ENCODE results near the gene SH3BP2. TPM values are rescaled to one million over a fixed set of nuclear protein-coding genes. Genes with fewer than 3 reads are reported as not detected.
"Not testable (repeated sequence)": the region's sequence is repeated elsewhere in the genome, so short reads cannot be mapped to it uniquely, and the experiment has no call there.

The SH3BP2 gene
- total RNA-seq, 1 experiment from 2014 or later = 8.2 TPM

DNA sequence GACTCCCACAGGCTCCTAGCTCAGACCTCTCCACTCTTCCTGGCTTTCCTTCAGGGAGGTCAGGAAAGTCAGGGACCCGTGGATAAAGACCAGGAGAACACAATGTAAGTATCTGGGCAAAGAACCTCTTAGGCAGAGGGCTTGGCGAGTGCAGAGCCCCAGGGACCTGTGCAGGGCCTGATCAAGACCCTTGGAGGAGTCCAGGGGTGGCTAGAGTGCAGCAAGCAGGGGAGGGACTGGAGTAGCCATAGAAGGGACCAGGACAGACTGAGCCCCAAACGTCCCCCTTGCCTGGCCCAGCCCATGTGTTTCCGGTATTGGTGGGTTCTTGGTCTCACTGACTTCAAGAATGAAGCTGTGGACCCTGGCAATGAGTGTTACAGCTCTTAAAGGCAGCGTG is 30.8 kb upstream of the SH3BP2 start:
- no peak for DNase-seq (ENCODE audit: extremely low read depth, low read depth)

DNA sequence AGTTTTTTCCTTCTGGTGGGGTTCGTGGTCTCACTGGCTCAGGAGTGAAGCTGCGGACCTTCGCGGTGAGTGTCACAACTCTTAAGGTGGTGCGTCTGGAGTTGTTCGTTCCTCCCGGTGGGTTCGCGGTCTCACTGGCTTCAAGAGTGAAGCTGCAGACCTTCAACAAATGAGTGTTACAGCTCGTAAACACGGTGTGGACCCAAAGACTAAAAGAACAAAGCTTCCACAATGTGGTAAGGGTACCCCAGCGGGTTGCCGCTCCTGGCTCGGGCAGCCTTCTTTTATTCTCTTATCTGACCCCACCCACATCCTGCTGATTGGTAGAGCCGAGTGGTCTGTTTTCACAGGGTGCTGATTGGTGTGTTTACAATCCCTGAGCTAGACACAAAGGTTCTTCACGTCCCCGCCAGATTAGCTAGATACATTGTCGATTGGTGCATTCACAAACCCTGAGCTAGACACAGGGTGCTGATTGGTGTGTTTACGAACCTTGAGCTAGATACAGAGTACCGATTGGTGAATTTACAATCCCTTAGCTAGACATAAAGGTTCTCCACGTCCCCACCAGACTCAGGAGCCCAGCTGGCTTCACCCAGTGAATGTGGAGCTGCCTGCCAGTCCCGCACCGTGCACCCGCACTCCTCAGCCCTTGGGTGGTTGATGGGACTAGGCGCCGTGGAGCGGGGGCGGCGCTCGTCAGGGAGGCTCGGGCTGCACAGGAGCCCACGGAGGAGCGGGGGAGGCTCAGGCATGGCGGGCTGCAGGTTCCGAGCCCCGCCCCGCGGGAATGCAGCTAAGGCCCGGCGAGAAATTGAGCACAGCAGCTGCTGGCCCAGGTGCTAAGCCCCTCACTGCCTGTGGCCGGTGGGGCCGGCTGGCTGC is 30.2 kb upstream of the SH3BP2 start:
- DNase-seq (ENCODE audit: extremely low read depth, low read depth) = not testable (repeated sequence)

DNA sequence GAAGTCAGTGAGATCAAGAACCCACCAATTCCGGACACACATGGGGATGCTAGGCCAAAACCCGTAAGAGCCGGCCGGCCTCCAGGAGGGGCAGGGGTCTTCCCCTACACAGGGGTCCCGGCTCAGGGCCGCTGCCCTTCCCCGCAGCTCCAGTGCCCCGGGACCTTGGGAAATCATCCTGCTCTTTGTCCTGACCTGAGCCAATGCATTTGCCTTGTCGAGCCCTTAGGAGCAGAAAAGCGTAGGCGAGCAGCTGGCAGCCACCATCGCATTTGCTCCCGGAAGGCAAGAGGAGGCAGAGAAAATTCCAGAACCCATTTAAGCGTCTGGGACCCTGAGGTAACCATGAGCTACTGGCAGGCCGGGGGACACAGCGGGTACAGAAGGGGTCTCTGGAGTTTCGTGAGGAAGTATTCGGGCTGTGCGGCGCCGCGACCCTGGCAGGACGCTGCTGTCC is 29.3 kb upstream of the SH3BP2 start:
- DNase-seq (ENCODE audit: extremely low read depth, low read depth) = no peak

DNA sequence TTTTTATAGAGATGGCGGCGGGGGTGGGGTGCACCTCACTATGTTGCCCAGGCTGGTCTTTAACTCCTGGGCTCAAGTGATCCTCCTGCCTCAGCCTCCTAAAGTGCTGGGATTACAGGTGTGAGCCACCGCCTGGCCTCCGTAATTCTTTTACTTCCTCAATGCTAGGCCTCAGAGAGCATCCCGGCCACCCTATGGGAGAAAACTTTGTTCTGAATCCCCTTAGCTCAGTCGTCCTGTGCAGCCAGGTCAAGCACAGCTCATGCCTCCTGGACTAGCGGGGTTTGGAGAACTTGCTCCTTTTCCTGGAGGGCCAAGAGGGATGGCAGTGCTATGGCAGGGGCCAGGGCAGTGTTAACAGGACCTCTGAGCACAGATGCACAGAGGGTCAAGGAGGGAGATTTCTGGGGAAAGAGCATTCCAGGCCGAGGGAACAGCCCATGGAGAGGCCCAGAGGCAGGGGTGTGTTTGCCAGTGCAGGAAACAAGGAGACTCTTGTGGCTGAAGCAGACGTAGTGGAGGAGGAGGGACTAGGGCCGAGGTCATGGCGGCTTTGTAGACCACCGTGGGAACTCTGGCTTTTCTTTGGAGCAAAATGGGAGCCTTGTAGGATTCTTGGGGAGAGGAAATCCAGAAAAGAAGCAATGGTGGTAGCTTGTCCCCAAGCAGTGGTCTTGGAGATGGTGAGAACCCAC is 26.9 kb upstream of the SH3BP2 start:
- no peak for DNase-seq (ENCODE audit: extremely low read depth, low read depth)

DNA sequence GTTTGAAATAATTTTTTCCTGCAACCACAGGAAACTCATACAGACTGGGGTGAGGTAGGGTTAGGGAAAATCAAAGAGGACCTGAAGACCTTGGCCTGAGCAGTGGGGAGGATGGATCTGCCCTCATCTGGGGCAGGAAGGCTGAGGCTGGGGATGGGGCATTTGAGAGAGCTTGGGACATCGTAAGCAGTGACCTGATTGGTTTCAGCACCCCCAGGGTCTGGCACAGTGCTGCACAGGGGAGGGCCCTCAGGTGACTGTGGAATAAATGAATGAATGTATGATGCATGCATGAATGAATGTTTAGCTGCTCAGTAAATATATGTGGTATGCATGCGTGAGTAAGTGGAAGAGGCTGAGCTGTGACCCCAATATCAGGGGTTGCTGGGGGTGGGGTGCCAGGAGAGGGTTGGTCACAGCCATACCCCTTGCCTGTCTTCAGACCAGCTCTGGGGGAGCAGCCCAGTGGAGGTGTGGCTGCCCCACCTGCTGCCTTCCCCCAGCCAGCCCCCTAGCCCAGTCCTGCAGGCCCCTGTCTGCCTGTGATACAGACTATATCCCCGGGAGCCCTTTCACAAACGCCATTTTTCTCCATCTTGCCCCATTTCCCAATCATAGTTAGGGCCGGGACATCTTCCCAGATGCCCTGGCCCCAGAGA is 25.7 kb upstream of the SH3BP2 start:
- DNase-seq (ENCODE audit: extremely low read depth, low read depth) = no peak

DNA sequence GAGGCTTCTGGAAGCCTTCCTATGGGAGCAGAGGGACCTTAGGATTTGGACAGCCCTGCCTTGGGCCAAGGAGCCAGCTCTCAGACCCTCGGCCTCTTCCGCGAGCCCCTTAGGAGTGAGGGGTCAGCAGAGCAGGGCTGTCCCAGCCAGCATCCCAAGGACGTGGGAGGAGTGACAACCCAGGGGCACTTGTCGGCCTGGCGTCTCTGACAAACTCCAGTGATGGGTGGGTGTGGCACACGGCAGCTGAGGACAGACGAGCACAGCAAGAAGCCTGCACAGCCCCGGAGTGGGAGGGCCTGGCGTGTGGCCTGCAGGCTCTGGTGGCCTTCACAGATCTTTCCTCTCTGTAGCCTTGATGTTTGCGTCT is 25.2 kb upstream of the SH3BP2 start:
- no peak for DNase-seq (ENCODE audit: extremely low read depth, low read depth)

DNA sequence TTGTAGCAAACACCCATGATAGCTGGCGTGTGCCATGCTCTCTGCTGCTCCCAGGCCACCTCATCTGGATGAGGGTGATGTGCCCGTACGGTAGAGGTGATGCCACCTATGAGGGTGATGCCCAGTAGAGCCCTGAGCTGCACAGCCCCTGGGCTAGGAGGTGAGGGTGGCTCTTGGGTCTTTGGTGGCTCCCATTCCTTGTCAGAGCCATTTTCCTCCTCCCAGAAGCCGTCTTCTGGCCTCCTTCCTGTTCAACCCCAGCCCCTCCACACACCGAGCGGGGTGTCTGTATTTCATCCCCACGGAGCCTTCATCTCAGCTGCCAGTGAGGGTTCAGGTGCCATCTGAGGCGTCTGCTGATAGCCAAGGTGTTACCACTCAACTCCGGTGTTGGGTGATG is 24.8 kb upstream of the SH3BP2 start:
- no peak for DNase-seq (ENCODE audit: extremely low read depth, low read depth)

DNA sequence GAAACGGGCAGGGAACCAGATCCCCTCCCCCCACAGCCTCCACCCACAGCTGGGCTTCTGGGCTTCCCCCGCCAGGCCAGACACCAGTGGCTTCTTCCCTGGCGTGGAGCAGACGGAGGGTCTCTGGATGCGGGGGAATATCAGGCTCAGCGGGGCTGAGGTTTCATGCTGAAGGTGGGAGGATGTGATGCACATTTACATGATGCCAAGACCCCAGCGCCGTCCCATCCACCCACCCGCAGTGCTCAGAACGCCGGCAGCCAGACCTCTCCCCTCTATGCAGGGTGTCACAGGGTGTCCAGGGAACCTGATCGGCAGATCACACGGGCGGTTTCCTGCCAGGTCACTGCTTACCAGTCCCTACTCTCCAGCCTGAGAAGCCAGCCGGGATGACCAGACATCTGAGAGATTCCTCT is 24.0 kb upstream of the SH3BP2 start:
- no peak for DNase-seq (ENCODE audit: extremely low read depth, low read depth)

DNA sequence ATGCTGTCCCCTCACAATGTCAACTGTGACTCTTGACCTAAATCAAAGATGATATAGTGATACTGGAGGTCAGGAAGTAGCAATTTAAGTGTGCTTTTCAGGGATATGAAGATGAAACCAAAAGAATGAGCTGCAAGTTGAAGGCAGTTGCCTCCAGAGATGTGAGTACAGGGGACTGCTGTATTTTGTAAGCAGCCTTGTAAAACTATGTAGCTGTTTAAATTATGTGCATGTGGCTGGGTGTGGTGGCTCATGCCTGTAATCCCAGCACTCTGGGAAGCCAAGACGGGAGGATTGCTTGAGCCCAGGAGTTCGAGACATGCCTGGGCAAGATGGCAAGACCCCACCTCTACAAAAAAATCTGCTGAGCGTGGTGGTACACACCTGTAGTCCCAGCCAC is 21.6 kb upstream of the SH3BP2 start:
- DNase-seq (ENCODE audit: extremely low read depth, low read depth) = no peak

DNA sequence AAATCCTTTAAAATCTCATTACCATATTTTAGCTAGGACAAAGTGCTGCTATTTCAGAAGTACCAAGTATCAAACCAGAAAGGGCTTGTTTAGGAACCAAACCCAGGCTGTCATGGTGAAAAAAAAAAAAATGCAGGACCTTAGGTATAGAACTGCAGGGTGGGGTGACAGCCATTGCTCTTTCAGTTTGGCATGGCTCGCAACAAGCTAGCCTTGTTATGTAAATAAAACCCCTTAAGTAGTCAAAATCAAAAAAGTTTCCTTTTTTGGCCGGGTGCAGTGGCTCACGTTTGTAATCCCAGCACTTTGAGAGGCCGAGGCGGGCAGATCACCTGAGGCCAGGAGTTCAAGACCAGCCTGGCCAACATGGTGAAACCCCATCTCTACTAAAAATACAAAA is 12.2 kb upstream of the SH3BP2 start:
- not testable (repeated sequence) for DNase-seq (ENCODE audit: extremely low read depth, low read depth)

DNA sequence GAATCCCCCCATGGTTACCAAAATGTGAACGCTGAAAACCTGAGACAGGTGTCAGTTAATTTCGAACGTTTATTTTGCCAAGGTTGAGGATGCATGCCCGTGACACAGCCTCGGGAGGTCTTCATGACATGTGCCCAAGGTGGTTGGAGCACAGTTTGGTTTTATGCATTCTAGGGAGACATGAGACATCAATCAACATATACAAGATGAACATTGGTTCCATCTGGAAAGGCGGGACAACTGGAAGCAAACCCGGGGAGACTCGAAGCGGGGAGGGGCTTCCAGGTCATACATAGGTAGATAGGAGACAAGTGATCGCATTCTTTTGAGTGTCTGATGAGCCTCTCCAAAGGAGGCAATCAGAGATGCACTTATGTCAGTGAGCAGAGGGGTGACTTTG is 11.0 kb upstream of the SH3BP2 start:
- DNase-seq (ENCODE audit: extremely low read depth, low read depth) = no peak

DNA sequence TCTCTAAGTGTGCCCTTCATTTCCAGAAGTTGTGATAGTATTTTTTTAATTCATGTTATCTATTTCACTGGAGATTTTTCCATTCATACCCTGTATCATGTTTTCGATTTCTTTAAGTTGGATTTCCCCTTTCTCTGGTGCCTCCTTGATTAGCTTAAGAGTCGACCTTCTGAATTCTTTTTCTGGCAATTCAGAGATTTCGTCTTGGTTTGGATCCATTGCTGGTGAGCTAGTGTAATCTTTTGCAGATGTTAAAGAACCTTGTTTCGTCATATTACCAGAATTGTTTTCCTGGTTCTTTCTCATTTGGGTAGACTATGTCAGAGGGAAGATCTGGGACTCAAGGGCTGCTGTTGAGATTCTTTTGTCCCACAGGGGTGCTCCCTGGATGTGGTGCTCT is 9.1 kb upstream of the SH3BP2 start:
- DNase-seq (ENCODE audit: extremely low read depth, low read depth) = no peak

DNA sequence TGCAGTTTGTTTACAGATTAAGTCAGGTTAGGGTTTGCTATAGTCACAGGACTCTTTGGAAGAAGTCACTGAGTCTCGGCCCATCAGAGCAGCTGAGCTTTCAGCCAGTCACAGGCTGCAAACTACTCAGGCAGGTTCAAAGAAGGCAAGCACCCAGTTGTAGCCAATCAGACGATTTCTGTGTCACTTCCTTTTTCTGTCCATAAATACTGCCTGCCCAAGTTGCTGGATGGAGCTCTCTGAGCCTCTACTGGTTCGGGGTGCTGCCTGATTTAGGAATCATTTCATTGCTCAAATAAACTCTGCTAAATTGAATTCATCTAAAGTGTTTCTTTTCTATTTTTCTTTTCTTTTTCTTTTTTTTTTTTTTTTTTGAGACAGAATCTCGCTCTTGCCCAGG is 7.3 kb upstream of the SH3BP2 start:
- DNase-seq (ENCODE audit: extremely low read depth, low read depth) = no peak

DNA sequence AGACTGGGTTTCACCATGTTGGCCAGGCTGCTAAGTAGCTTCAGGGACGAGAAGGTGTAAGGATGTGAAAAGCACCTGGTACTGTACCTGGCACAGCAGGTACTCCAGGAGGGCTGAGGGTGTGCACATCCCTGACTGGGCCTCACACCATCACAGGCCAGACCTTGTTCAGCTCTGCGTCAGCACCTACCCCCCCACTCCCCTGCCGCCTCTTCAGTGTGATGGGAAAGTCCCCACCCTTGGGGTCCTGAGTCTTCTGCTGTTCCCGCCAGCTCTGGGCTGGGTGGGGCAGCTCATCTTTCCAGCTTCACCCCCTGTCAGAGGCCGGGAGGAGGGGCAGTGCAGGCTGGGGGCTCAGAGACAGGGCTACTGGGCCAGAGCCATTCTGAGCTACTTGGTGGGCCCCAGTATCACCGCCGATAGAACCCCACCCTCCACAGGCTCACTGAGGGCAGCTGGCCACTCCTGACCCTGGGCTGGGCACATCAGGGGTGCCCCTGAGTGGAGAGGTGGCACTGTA is 6.7 kb upstream of the SH3BP2 start:
- no peak for DNase-seq (ENCODE audit: extremely low read depth, low read depth)

DNA sequence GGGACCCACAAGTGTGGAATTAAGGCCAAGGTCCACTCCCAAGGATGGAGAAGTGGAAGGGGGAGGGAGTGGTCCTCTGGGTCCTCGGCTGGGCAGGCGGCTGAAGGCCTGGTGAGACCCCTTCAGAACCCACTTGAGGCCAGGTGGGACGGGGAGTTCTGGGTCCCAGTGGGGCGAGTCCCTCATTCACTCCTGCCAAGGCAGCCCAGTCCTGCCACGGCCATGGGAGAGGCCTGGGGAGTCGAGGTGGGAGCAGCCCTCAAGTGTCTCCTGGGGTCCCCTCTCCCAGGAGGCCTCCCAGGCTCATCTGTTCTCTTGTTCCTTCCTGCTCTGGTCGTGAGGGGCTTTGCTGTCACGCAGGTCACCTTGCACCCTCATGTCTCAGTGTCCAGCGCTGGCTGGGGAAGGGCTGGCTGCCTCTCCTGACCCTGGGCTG is 6.1 kb upstream of the SH3BP2 start:
- DNase-seq (ENCODE audit: extremely low read depth, low read depth) = no peak

DNA sequence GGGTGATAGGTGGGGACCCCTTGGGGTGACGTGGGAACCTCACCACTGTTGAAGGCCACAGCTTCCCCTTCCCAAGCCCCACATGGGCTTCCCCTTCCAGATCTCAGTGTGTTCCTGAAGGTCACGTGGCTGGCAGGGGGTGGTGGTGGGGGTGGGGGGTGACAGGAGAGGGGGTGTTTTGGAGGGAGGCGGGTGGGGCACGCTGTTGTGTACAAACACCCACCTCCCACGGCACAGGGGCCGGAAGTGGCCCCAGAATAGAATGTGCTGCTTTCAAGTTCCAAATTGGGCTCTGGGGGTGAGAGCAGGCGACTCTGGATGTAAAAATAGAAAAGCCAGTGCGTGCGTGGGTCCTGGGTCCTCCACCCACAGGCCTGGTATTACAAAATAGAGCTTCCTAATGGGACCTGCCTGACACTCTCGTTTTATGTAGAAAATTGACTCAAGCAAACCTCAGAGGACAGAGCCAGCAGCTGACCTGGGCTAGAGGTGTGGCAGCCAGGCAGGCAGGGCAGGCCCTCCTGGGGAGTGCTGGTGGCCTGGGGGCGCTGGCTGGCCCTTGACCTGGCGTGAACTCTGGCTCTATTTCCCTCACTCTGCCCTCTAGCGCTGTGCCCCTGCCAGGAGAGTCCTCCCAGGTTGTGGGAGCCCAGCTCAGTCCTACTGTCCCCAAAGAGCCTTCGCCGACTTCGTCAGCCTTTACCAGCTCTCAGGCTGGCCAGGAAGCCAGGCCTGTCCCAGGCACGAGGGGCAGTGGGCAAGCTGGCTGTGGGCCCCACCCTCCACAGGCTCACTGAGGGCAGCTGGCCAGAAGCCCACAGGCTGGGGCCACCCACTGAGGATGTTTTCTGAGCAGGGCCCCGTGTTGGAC is 5.4 kb upstream of the SH3BP2 start:
- no peak for DNase-seq (ENCODE audit: extremely low read depth, low read depth)

DNA sequence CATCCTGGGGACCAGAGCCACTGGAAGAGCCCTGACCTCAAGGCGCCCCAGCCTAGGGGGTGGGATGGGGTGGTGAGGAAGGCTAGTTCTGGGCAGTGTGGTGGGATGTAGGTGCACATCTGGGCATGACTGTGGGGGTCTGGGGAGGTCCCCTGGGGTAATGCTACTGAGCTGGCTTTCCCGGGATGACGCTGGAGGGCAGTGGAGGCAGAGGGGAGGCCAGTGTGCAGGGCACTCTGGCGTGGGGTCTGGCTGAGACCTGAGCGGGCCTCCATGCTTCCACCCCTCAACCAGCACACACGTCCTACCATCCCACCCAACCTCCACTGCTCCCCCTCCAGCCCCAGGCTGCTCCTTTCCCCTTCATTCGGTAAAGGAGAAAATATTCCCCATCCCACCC is 4.8 kb upstream of the SH3BP2 start:
- no peak for DNase-seq (ENCODE audit: extremely low read depth, low read depth)

DNA sequence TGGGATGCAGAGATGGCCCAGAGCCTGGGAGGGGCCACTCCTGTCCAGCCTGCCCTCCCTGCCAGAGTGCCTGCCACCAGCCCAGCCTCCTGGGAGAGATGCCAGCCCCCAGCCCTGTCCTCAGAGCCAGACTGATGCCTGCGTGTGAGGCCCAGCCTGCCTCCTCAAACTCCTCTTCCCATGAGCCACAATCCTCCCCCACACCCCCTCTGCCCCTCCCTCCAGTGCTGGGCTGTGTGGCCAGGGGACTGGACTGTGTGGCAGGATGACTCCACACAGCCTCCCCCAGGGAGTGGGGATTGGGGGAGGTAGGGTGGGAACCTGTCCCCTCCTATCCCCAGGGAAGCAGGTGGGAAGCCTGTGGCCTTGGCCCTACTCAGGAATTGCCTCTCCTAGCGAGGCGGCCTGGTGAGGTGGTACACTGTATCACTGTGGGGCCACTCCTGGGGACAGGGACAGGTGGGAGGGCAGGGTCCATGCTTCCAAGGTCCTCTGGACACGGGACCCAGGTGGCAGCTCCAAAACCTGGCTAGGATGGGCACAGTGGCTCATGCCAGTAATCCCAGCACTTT is 4.3 kb upstream of the SH3BP2 start:
- no peak for DNase-seq (ENCODE audit: extremely low read depth, low read depth)

DNA sequence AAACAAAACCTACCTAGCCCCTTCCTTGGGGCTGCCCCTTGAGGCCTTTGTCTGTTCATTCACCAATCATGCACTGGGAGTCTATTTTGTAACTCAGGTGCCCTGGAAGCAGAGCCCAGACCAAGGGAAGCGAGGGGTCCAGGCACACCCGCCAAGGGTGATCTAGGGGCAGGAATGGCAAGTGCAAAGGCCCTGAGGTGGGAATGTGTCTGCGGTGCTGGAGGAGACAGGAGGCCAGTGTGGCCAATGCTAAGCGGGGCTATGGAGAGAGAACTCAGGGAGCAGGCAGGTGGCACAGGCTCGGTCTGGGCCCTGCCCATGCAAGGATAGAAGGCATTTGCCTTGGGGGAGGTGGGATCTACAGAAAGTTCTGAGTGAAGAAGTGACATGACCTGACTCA is 3.5 kb upstream of the SH3BP2 start:
- DNase-seq (ENCODE audit: extremely low read depth, low read depth) = no peak
